Lung (tissue), 12 donors: ENCODE data around the gene BIN1. TPM values are rescaled to one million over a fixed set of nuclear protein-coding genes. Genes with fewer than 3 reads are reported as not detected.
A peak's percentile ranks its signal among the peaks of the same experiment; 100 is the strongest.

ENCODE experiments used
- ATAC-seq: fragments of 200-7000 bp; cut with Tn5 transposase; one replicate; pipeline ENCODE4 v1.9.1; 2020; ENCODE audit warnings: moderate number of reproducible peaks; ENCODE audit not compliant: insufficient read depth, low FRiP score
- DNase-seq, 3 donors: peaks; one replicate each; pipeline ENCODE4 v3.0.0-alpha.2; 2013 to 2017
- H3K27ac ChIP-seq, 2 donors: one replicate each; pipeline ENCODE4 v1.5.1; 2013; ENCODE audit warnings: mild to moderate bottlenecking in 2 of 2, moderate library complexity in 2 of 2, control low read depth in 1 of 2, inconsistent platforms in 1 of 2, low read depth in 1 of 2, low read length in 1 of 2
- H3K27me3 ChIP-seq, 3 donors: one replicate each; pipeline ENCODE4 v1.5.1; 2013; ENCODE audit warnings: low read length in 2 of 3; ENCODE audit not compliant: control insufficient read depth in 3 of 3, insufficient read depth in 3 of 3
- H3K36me3 ChIP-seq, 4 donors: one replicate each; pipeline ENCODE4 v1.5.1; 2013; ENCODE audit warnings: low read length in 4 of 4, mild to moderate bottlenecking in 1 of 4, moderate library complexity in 1 of 4; ENCODE audit not compliant: control insufficient read depth in 4 of 4, insufficient read depth in 4 of 4
- H3K4me1 ChIP-seq, 5 donors: one replicate each; pipeline ENCODE4 v1.5.1; 2013; ENCODE audit warnings: low read length in 5 of 5, mild to moderate bottlenecking in 2 of 5, moderate library complexity in 1 of 5; ENCODE audit not compliant: control insufficient read depth in 5 of 5, insufficient read depth in 5 of 5
- H3K4me3 ChIP-seq: one replicate; pipeline ENCODE4 v1.5.1; 2013; ENCODE audit warnings: mild to moderate bottlenecking, control low read depth, moderate library complexity
- H3K9ac ChIP-seq, 2 donors: one replicate each; pipeline ENCODE4 v1.5.1; 2013; ENCODE audit warnings: low read length in 2 of 2, control low read depth in 1 of 2; ENCODE audit not compliant: insufficient read depth in 1 of 2
- H3K9me3 ChIP-seq, 4 donors: one replicate each; pipeline ENCODE4 v1.5.1; 2013; ENCODE audit warnings: low read length in 3 of 4, mild to moderate bottlenecking in 1 of 4, moderate library complexity in 1 of 4; ENCODE audit not compliant: control insufficient read depth in 4 of 4, insufficient read depth in 3 of 4
- WGBS, 2 donors: extraction: QIAGEN DNeasy Blood & Tissue Kit; methylation state at CpG; one replicate each; pipeline ENCODE4 v1.1.7; 2013; 5-methylcytosine and 5-hydroxymethylcytosine counted together
- polyA plus RNA-seq, 2 donors: library from polyadenylated mRNA; stranded (reverse); fragments of 200-250 nt; gene quantifications; one replicate each; pipeline ENCODE4 v1.2.1, GENCODE V29; 2013
- total RNA-seq, 2 donors: library from RNA; depleted of rRNA in 1 of 2; stranded (reverse); fragments of >200 nt in 1 of 2; gene quantifications; one replicate each; pipeline ENCODE4 v1.2.1, GENCODE V29; 2014 to 2021
- TF ChIP-seq, protein P1 (sequence below): IDR thresholded peaks from 2 replicates; pipeline ENCODE4 v1.5.1; 2012; ENCODE audit warnings: mild to moderate bottlenecking; ENCODE audit errors: control extremely low read depth, extremely low read depth
- donor health status: control.
- donor health status: control.
- donor health status: Bipolar disorder and iron deficiency.
- donor health status: healthy.
- donor health status: DM: yes; HTN: yes; CAD: no.

Gene BIN1
- total and polyA plus RNA-seq, 4 donors, result 28.8 to 41.7 (median 36.2) TPM

- ATAC-seq, result no peak
- Histone ChIP-seq H3K9ac (no peak overlapping the region), H3K9me3 (no peaks in the 10 kb centered on the region), H3K36me3 (peaks cover 0 to 21% (median 8%) of the 10 kb centered on the region in 4 donors), H3K4me1 (peaks cover 0 to 40% (median 15%) of the 10 kb centered on the region in 5 donors), H3K27me3 (no peaks in the 10 kb centered on the region), H3K4me3 (no peak overlapping the region), H3K27ac (no peak overlapping the region)
- DNase-seq, result no peak
- TF ChIP-seq, protein P1, sequence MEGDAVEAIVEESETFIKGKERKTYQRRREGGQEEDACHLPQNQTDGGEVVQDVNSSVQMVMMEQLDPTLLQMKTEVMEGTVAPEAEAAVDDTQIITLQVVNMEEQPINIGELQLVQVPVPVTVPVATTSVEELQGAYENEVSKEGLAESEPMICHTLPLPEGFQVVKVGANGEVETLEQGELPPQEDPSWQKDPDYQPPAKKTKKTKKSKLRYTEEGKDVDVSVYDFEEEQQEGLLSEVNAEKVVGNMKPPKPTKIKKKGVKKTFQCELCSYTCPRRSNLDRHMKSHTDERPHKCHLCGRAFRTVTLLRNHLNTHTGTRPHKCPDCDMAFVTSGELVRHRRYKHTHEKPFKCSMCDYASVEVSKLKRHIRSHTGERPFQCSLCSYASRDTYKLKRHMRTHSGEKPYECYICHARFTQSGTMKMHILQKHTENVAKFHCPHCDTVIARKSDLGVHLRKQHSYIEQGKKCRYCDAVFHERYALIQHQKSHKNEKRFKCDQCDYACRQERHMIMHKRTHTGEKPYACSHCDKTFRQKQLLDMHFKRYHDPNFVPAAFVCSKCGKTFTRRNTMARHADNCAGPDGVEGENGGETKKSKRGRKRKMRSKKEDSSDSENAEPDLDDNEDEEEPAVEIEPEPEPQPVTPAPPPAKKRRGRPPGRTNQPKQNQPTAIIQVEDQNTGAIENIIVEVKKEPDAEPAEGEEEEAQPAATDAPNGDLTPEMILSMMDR, result no peak
- WGBS, 2 donors, result 92 to 95% methylated on average over 11 of the region's 11 CpGs
Observed at GRCh38 chr2:127070221-127070620, 36.7 kb downstream of the BIN1 start.

GRCh38 chr2:127069536-127069935, 37.4 kb downstream of the BIN1 start:
- Histone ChIP-seq H3K27ac (no peak overlapping the region), H3K9me3 (no peaks in the 10 kb centered on the region), H3K4me1 (peaks cover 0 to 47% (median 19%) of the 10 kb centered on the region in 5 donors), H3K4me3 (no peak overlapping the region), H3K36me3 (peaks cover 0 to 21% (median 7%) of the 10 kb centered on the region in 4 donors), H3K9ac (no peak overlapping the region), H3K27me3 (no peaks in the 10 kb centered on the region)
- TF ChIP-seq, protein P1, result no peak
- no peak for DNase-seq
- ATAC-seq, result no peak
- WGBS, 2 donors, result 49 to 76% methylated on average over 11 of the region's 11 CpGs

- DNase-seq, result no peak
- peaks cover 0 to 52% (median 21%) of the 10 kb centered on the region in 5 donors for H3K4me1 ChIP-seq
- H3K27me3 ChIP-seq, result no peaks in the 10 kb centered on the region
- H3K9ac ChIP-seq, result no peak overlapping the region
- H3K9me3 ChIP-seq, result no peaks in the 10 kb centered on the region
- peaks cover 0 to 21% (median 6%) of the 10 kb centered on the region in 4 donors for H3K36me3 ChIP-seq
- WGBS, 2 donors, result 83 to 85% methylated on average over 9 to 10 of the region's 10 CpGs
- H3K4me3 ChIP-seq, result no peak overlapping the region
- no peak overlapping the region for H3K27ac ChIP-seq
- ATAC-seq, result no peak
- TF ChIP-seq, protein P1, result no peak
Observed at GRCh38 chr2:127069003-127069402, 38.0 kb downstream of the BIN1 start.

- DNase-seq, result no peak
- whole genome bisulfite sequencing, 2 donors, result 94 to 95% methylated on average over 20 of the region's 20 CpGs
- H3K27ac ChIP-seq, result peak overlapping the region in 1 of 2 donors; percentile 3
Observed at GRCh38 chr2:127068351-127068741, 38.6 kb downstream of the BIN1 start.

More at GRCh38 chr2:127068351-127068741, 38.6 kb downstream of the BIN1 start:
- no peak overlapping the region for H3K9ac ChIP-seq
- no peak for ATAC-seq
- H3K4me1 ChIP-seq, result peaks cover 0 to 53% (median 22%) of the 10 kb centered on the region in 5 donors
- no peaks in the 10 kb centered on the region for H3K27me3 ChIP-seq
- TF ChIP-seq, protein P1, result no peak
- no peak overlapping the region for H3K4me3 ChIP-seq
- no peaks in the 10 kb centered on the region for H3K9me3 ChIP-seq
- H3K36me3 ChIP-seq, result peaks cover 0 to 23% (median 7%) of the 10 kb centered on the region in 4 donors
